GM12878 (cell line): ENCODE results near the gene AGPAT4. TPM values are rescaled to one million over a fixed set of nuclear protein-coding genes. Genes with fewer than 3 reads are reported as not detected.

Experiments used
- ATAC-seq: fragments of 200-7000 bp; cut with Tn5 transposase; 3 replicates; pipeline ENCODE4 v1.9.1; 2020; ENCODE audit warnings: mild to moderate bottlenecking, moderate library complexity
- BruUV-seq: library from RNA; stranded (reverse); fragments of 400-500 nt; replicated peaks from 2 replicates; lab custom pipeline; 2021; lab: Mats Ljungman, UMichigan
- CTCF ChIA-PET: fragments of 300-600 bp; sonication (Branson Sonifier 250); formaldehyde crosslinking; extraction: SDS; loops from one replicate; lab custom pipeline; 2021; ENCODE audit warnings: inconsistent platforms; lab: Yijun Ruan, JAX
- POLR2A ChIA-PET: fragments of 350-600 bp; formaldehyde crosslinking; extraction: SDS; loops from one replicate; lab custom pipeline; 2021; ENCODE audit warnings: inconsistent platforms; lab: Charles Lee
- RAD21 ChIA-PET: fragments of 300-600 bp; sonication (Branson Sonifier 250); formaldehyde crosslinking; loops from one replicate; lab custom pipeline; 2023; ENCODE audit warnings: antibody characterized with exemption; ENCODE audit not compliant: unreplicated experiment; lab: Charles Lee
- SMC1A ChIA-PET: fragments of 300-600 bp; sonication (Branson Sonifier 250); formaldehyde crosslinking; loops from one replicate; lab custom pipeline; 2023; ENCODE audit not compliant: unreplicated experiment, uncharacterized antibody; lab: Charles Lee
- DNase-seq: peaks from one replicate; pipeline ENCODE4 v3.0.0-alpha.2; 2011; ENCODE audit warnings: low read depth, low spot score
- FAIRE-seq: peaks from 3 replicates; lab custom pipeline; 2011; peaks lifted over from hg19 to GRCh38; lab: Jason Lieb, UNC
- H2AFZ ChIP-seq: 2 replicates; pipeline ENCODE4 v1.6.0; 2011; ENCODE audit warnings: low read depth, low read length, control low read depth; ENCODE audit not compliant: control insufficient read depth
- H3K27ac ChIP-seq: 2 replicates; pipeline ENCODE4 v1.5.1; 2011; ENCODE audit warnings: control low read depth; ENCODE audit not compliant: control insufficient read depth, insufficient read depth
- H3K27me3 ChIP-seq, 2 experiments: replicated peaks in 1 of 2; 2 replicates each; pipeline versions ENCODE4 v1.6.0 to v1.6.1; 2011; ENCODE audit warnings: low read length in 1 of 2; ENCODE audit not compliant: control insufficient read depth in 2 of 2, insufficient read depth in 2 of 2
- H3K36me3 ChIP-seq, 2 experiments: 2 replicates each; pipeline ENCODE4 v1.5.1; 2011; ENCODE audit warnings: low read length in 1 of 2; ENCODE audit not compliant: control insufficient read depth in 2 of 2, insufficient read depth in 2 of 2
- H3K4me1 ChIP-seq: 2 replicates; pipeline ENCODE4 v1.6.1; 2011; ENCODE audit warnings: mild to moderate bottlenecking, low read length, moderate library complexity, mixed read lengths; ENCODE audit not compliant: control insufficient read depth, insufficient read depth
- H3K4me2 ChIP-seq: 2 replicates; pipeline ENCODE4 v1.6.0; 2011; ENCODE audit warnings: control low read depth; ENCODE audit not compliant: control insufficient read depth, insufficient read depth
- H3K4me3 ChIP-seq: fragments of 200-600 bp; sonication (generic); 2 replicates; pipeline ENCODE4 v1.5.1; 2016
- H3K79me2 ChIP-seq: 2 replicates; pipeline ENCODE4 v1.6.0; 2011; ENCODE audit warnings: low read length; ENCODE audit not compliant: control insufficient read depth, insufficient read depth
- H3K9ac ChIP-seq: 2 replicates; pipeline ENCODE4 v1.8.0; 2011; ENCODE audit warnings: low read length, control low read depth, mixed read lengths; ENCODE audit not compliant: control insufficient read depth, insufficient read depth
- H3K9me3 ChIP-seq: replicated peaks from 3 replicates; pipeline ENCODE4 v1.5.1; 2011; ENCODE audit warnings: mild to moderate bottlenecking, low read length; ENCODE audit not compliant: control insufficient read depth, insufficient read depth
- H4K20me1 ChIP-seq: 2 replicates; pipeline ENCODE4 v1.6.0; 2011; ENCODE audit not compliant: control insufficient read depth, insufficient read depth
- BCL3 ChIP-seq: IDR thresholded peaks from 2 replicates; pipeline ENCODE4 v1.6.1; 2011; ENCODE audit warnings: borderline replicate concordance, low read depth, mild to moderate bottlenecking, moderate library complexity, low read length; ENCODE audit not compliant: insufficient read depth, poor library complexity, severe bottlenecking
- HDGF ChIP-seq: fragments of 450-650 bp; IDR thresholded peaks from 2 replicates; pipeline ENCODE4 v1.6.1; 2016; ENCODE audit warnings: antibody characterized with exemption
- IRF3 ChIP-seq: fragments of 450-650 bp; IDR thresholded peaks from 2 replicates; pipeline ENCODE4 v1.6.1; 2014; ENCODE audit warnings: mild to moderate bottlenecking
- KDM1A ChIP-seq: fragments of 200-600 bp; sonication (generic); IDR thresholded peaks from 2 replicates; pipeline ENCODE4 v1.6.1; 2016; ENCODE audit warnings: borderline replicate concordance
- NFYA ChIP-seq: IDR thresholded peaks from 2 replicates; pipeline ENCODE4 v1.6.1; 2011; ENCODE audit warnings: low read depth, mild to moderate bottlenecking, low read length, improper control_type of control experiment, borderline replicate concordance
- NRF1 ChIP-seq: conservative IDR thresholded peaks from 2 replicates; pipeline ENCODE4 v1.6.1; 2011; ENCODE audit warnings: mild to moderate bottlenecking, low read depth, low read length, improper control_type of control experiment
- RB1 ChIP-seq: fragments of 450-650 bp; formaldehyde crosslinking; IDR thresholded peaks from 2 replicates; pipeline ENCODE4 v1.6.1; 2017; ENCODE audit warnings: mild to moderate bottlenecking, borderline replicate concordance
- TAF1 ChIP-seq: IDR thresholded peaks from 2 replicates; pipeline ENCODE4 v1.6.1; 2011; ENCODE audit warnings: mild to moderate bottlenecking, low read depth, low read length, borderline replicate concordance
- YY1 ChIP-seq: IDR thresholded peaks from 2 replicates; pipeline ENCODE4 v1.6.1; 2011; ENCODE audit warnings: low read depth, mild to moderate bottlenecking, low read length
- ZNF207 ChIP-seq: fragments of 450-650 bp; IDR thresholded peaks from 2 replicates; pipeline ENCODE4 v1.6.1; 2014; ENCODE audit warnings: antibody characterized with exemption, mild to moderate bottlenecking, borderline replicate concordance
- ZNF274 ChIP-seq: IDR thresholded peaks from one replicate; pipeline ENCODE4 v1.8.0; 2011; ENCODE audit not compliant: insufficient read length, insufficient read depth
- WGBS: methylation state at CpG from one replicate; pipeline ENCODE4 v1.1.6; 2016; ENCODE audit warnings: low lambda C conversion rate; ENCODE audit not compliant: insufficient replicate concordance, insufficient coverage; ENCODE audit errors: missing lambda C conversion rate; 5-methylcytosine and 5-hydroxymethylcytosine counted together
- in situ Hi-C: fragments of 300-500 bp; cut with MboI; formaldehyde crosslinking; loops from 9 replicates; pipeline ENCODE4 v1.14.3; 2018; ENCODE audit warnings: mixed read lengths
- intact Hi-C: fragments of 100-400 bp; cut with micrococcal nuclease; formaldehyde crosslinking; loops from one replicate; pipeline ENCODE4 v1.14.2; 2022; ENCODE audit not compliant: unreplicated experiment
- polyA plus RNA-seq, 11 experiments: library from polyadenylated mRNA; depleted of rRNA in 4 of 11; unstranded in 6 of 11; stranded (reverse) in 5 of 11; fragments of >200 nt; fragmentation: Nextera tagmentation in 4 of 11; fragmentation: Illumina TruSeq in 1 of 11; extraction: Ambion mirVana in 4 of 11; extraction: Trizol in 1 of 11; gene quantifications; 1 replicate in 1 of 11; 2 replicates in 10 of 11; pipeline versions ENCODE4 v1.2.1 to v1.2.3, GENCODE V29; 2011 to 2016; ENCODE audit warnings: inconsistent platforms in 2 of 11, missing spikeins in 2 of 11, low read depth in 1 of 11
- total RNA-seq, 4 experiments: library from RNA; depleted of rRNA in 3 of 4; stranded (reverse); fragments of >200 nt in 3 of 4; fragmentation: Illumina TruSeq in 1 of 4; extraction: Trizol in 1 of 4; gene quantifications; 2 replicates each; pipeline versions ENCODE4 v1.2.1 to v1.2.3, GENCODE V29; 2013 to 2021
- TF ChIP-seq, protein P1 (sequence below): IDR thresholded peaks from 2 replicates; pipeline ENCODE4 v1.6.1; 2012; ENCODE audit warnings: low read length, inconsistent platforms
- TF ChIP-seq, protein P2 (sequence below): fragments of 450-650 bp; IDR thresholded peaks from 2 replicates; pipeline ENCODE4 v1.6.1; 2017; ENCODE audit warnings: mild to moderate bottlenecking
- TF ChIP-seq, protein P3 (sequence below): fragments of 450-650 bp; IDR thresholded peaks from 2 replicates; pipeline ENCODE4 v1.6.1; 2016; ENCODE audit warnings: mild to moderate bottlenecking, moderate library complexity, borderline replicate concordance

AGPAT4 gene
- total and polyA plus RNA-seq, 10 of the 15 experiments (the other 5 are each of a cell fraction or from before 2014, with no cell fraction given), result 0.34 to 2.2 (median 1.3) TPM

- no peaks in the 10 kb centered on the region; the same call in 2 of the 3 replicates for H3K9me3 ChIP-seq
- BruUV-seq, result no TSS peak
- H3K27ac ChIP-seq, result no peak overlapping the region
- no peaks in the 10 kb centered on the region for H3K27me3 ChIP-seq
- SMC1A ChIA-PET, result interaction anchor here (1.6 kb wide), 1 partner anchor 44 kb away, joined by 3 read pairs; no protein-coding TSS in a partner anchor
- POLR2A ChIA-PET, result no interaction called here
- CTCF ChIA-PET, result no interaction called here
- no peak overlapping the region for H3K9ac ChIP-seq
- in situ Hi-C loops, result no loop called here
- TF ChIP-seq BCL3 (no peak), KDM1A (no peak), RB1 (no peak), ZNF274 (no peak), IRF3 (no peak), ZNF207 (no peak), NRF1 (no peak), YY1 (no peak), TAF1 (no peak), HDGF (no peak), NFYA (no peak)
- TF ChIP-seq, protein P1, sequence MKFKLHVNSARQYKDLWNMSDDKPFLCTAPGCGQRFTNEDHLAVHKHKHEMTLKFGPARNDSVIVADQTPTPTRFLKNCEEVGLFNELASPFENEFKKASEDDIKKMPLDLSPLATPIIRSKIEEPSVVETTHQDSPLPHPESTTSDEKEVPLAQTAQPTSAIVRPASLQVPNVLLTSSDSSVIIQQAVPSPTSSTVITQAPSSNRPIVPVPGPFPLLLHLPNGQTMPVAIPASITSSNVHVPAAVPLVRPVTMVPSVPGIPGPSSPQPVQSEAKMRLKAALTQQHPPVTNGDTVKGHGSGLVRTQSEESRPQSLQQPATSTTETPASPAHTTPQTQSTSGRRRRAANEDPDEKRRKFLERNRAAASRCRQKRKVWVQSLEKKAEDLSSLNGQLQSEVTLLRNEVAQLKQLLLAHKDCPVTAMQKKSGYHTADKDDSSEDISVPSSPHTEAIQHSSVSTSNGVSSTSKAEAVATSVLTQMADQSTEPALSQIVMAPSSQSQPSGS, result no peak
- TF ChIP-seq, protein P2, sequence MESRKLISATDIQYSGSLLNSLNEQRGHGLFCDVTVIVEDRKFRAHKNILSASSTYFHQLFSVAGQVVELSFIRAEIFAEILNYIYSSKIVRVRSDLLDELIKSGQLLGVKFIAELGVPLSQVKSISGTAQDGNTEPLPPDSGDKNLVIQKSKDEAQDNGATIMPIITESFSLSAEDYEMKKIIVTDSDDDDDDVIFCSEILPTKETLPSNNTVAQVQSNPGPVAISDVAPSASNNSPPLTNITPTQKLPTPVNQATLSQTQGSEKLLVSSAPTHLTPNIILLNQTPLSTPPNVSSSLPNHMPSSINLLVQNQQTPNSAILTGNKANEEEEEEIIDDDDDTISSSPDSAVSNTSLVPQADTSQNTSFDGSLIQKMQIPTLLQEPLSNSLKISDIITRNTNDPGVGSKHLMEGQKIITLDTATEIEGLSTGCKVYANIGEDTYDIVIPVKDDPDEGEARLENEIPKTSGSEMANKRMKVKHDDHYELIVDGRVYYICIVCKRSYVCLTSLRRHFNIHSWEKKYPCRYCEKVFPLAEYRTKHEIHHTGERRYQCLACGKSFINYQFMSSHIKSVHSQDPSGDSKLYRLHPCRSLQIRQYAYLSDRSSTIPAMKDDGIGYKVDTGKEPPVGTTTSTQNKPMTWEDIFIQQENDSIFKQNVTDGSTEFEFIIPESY, result no peak
- TF ChIP-seq, protein P3, sequence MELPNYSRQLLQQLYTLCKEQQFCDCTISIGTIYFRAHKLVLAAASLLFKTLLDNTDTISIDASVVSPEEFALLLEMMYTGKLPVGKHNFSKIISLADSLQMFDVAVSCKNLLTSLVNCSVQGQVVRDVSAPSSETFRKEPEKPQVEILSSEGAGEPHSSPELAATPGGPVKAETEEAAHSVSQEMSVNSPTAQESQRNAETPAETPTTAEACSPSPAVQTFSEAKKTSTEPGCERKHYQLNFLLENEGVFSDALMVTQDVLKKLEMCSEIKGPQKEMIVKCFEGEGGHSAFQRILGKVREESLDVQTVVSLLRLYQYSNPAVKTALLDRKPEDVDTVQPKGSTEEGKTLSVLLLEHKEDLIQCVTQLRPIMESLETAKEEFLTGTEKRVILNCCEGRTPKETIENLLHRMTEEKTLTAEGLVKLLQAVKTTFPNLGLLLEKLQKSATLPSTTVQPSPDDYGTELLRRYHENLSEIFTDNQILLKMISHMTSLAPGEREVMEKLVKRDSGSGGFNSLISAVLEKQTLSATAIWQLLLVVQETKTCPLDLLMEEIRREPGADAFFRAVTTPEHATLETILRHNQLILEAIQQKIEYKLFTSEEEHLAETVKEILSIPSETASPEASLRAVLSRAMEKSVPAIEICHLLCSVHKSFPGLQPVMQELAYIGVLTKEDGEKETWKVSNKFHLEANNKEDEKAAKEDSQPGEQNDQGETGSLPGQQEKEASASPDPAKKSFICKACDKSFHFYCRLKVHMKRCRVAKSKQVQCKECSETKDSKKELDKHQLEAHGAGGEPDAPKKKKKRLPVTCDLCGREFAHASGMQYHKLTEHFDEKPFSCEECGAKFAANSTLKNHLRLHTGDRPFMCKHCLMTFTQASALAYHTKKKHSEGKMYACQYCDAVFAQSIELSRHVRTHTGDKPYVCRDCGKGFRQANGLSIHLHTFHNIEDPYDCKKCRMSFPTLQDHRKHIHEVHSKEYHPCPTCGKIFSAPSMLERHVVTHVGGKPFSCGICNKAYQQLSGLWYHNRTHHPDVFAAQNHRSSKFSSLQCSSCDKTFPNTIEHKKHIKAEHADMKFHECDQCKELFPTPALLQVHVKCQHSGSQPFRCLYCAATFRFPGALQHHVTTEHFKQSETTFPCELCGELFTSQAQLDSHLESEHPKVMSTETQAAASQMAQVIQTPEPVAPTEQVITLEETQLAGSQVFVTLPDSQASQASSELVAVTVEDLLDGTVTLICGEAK, result no peak
- H3K4me2 ChIP-seq, result no peak overlapping the region
- no peaks in the 10 kb centered on the region; the same call in 1 of the 2 replicates for H4K20me1 ChIP-seq
- WGBS, result 68% methylated on average over 13 of the region's 13 CpGs
- H3K36me3 ChIP-seq, result no peaks in the 10 kb centered on the region
- DNase-seq, result no peak
- FAIRE-seq, result no peak
- intact Hi-C loops, result loop anchor here (5.0 kb wide), 1 partner anchor 217 kb away; no protein-coding TSS in a partner anchor
- H3K4me1 ChIP-seq, result no peaks in the 10 kb centered on the region
- H2AFZ ChIP-seq, result no peak overlapping the region
- H3K79me2 ChIP-seq, result no peaks in the 10 kb centered on the region
- ATAC-seq, result no peak
- H3K4me3 ChIP-seq, result no peak overlapping the region
- RAD21 ChIA-PET, result no interaction called here
Measured at GRCh38 chr6:161154796-161155335, 119.0 kb downstream of the AGPAT4 start.
